Activated CD4-positive, CD25-positive, alpha-beta regulatory T cell (primary cell): ENCODE results near the gene DDC.

Experiments used
- DNase-seq, 4 experiments: peaks; one replicate each; lab custom pipeline; 2025; lab: John Stamatoyannopoulos, UW

The DDC gene

GRCh38 chr7:50416527-50417182 is 148.6 kb downstream of the DDC start:
- DNase-seq, result no peak

- DNase-seq, result no peak
Measured at GRCh38 chr7:50415844-50416364, 149.3 kb downstream of the DDC start.

- no peak for DNase-seq
Measured at GRCh38 chr7:50413561-50413960, 151.6 kb downstream of the DDC start.

- DNase-seq, result no peak
Measured at GRCh38 chr7:50412973-50413372, 152.2 kb downstream of the DDC start.

GRCh38 chr7:50411332-50411731 is 153.9 kb downstream of the DDC start:
- no peak for DNase-seq

- DNase-seq, result no peak
Measured at GRCh38 chr7:50409856-50410745, 155.1 kb downstream of the DDC start.
